HG02870 (cell line): ENCODE measurements around the gene KCNC4.

Experiments
- ATAC-seq: cut with Tn5 transposase; IDR thresholded peaks from one replicate; pipeline ENCODE4 v1.9.1; 2021; ENCODE audit warnings: mild to moderate bottlenecking, moderate library complexity; ENCODE audit not compliant: unreplicated experiment

KCNC4 gene

DNA sequence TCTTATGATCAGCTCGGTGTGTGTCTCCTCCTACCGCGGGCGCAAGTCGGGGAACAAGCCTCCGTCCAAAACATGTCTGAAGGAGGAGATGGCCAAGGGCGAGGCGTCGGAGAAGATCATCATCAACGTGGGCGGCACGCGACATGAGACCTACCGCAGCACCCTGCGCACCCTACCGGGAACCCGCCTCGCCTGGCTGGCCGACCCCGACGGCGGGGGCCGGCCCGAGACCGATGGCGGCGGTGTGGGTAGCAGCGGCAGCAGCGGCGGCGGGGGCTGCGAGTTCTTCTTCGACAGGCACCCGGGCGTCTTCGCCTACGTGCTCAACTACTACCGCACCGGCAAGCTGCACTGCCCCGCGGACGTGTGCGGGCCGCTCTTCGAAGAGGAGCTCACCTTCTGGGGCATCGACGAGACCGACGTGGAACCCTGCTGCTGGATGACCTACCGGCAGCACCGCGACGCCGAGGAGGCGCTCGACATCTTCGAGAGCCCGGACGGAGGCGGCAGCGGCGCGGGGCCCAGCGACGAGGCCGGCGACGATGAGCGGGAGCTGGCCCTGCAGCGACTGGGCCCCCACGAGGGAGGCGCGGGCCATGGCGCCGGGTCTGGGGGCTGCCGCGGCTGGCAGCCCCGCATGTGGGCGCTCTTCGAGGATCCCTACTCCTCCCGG is 1.5 kb downstream of the KCNC4 start:
- no peak for ATAC-seq

DNA sequence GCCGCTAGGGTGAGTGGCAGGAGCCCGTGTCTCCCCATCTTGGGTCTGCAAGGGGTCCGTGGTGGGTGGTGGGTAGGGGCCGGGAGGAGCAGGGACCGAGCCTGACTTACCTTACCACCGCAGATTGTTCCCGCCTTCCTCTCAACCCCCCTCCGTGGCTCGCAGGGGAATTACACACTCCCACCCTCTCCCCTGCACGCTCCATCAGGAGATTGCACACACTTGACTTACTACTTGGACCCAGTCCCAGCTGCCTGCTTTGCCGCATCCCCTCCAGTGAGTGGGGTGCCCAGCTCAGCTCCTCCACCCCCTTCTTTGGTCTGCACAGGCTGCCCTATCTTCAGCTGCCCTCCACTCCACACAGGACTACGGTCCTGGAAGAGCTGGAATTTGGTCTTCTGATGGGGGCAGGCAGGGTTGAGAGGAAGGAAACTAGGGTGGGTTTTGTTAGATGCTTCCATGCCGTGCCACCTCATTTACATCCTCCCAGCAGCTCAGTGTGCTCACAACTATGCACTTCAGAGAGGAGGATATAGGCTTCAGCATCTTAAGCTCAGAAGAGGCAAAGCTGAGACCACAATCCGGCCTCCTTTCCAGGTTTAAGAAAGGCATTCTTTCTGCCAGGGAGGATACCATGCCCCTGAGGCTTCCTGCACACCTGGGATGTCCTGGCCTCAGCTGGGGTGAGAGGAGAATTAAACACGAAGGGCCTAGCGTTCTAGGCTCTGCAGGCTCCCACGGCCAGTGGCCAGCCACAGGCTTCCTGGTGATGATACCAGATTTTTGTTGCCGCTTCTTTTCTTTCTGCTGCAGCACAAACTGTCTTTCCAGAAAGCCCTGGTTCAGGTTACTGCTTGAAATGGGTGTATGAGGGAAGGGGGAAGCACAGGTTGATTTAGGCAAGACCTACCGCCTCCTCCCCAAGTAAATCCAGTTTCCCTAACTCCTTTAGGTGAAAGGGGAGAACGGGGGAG is 2.3 kb downstream of the KCNC4 start:
- no peak for ATAC-seq

- ATAC-seq: no peak
Measured at GRCh38 chr1:110213143-110213540, 3.0 kb downstream of the KCNC4 start.

DNA sequence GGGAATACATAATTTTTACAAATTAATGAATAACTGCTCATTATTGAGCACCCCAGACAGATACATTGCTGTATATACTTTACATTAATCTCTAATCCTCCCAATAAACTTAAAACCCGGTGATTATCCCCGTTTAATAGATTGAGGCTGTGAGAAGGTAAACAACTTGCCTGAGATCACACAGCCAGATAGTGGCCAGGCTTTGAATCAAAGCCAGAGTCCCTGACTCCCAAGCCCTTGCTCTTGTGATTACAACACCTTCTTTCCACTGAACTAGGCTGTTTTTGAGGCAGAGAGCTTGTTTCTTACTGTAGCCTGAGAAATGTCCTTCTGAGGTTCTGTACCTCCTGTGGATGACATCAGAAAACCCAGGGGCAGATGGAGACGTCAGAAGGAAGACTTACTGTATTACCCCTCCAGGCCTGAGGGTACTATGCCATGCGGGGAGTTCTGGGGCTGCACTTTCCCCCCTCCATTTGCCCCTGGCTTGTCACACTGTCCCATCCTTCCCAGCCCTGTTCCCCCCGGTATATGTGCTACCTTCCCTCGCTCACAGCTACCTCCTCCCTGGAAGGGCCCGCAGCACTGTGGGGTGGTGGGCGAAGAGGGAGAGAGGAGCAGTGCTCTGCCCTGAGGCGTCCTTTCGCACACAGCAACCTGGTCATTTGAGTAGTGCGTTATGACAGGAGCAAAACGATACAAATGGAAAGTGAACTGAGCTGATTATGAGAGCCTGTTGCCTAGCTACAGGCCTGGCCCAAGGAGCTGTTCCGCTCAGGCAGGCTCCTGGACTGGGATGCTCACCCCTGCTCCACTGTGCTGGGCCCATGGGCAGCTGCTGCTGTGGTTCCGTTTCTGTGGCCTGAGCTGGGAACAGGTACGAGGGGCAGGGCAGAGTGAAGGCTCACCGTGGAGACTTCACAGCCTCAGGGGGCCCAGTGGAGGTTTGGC is 4.6 kb downstream of the KCNC4 start:
- ATAC-seq: no peak

GRCh38 chr1:110215621-110216515 is 5.8 kb downstream of the KCNC4 start:
- ATAC-seq: no peak

DNA sequence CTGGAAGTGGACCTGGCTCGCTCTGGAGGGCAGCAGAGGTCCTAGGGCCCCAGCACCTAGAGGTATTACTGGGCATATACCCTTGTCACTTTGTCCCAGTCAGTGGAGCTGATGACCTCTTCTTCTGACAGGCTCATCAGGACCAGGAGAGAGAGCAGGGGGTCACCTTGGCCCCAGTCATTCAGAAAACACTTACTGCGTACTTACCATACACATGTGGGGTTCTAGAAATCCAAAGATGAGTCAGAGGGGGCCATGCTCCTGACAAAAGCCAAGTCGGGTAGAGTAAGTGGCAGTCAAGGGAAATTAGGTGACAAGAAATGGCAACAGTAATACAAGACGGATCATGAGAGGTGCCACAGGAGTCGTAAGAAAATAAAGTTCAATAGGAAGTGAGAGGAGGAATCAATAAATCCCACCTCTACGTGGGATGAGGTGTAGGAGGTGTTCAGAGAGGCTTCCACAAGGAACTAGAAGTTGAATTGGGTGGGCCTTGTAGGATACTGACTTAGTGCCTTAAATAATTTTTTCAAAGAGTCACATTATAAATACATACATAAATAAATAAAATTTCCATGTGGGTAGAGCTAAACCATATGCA is 6.8 kb downstream of the KCNC4 start:
- ATAC-seq: peak; percentile 72

DNA sequence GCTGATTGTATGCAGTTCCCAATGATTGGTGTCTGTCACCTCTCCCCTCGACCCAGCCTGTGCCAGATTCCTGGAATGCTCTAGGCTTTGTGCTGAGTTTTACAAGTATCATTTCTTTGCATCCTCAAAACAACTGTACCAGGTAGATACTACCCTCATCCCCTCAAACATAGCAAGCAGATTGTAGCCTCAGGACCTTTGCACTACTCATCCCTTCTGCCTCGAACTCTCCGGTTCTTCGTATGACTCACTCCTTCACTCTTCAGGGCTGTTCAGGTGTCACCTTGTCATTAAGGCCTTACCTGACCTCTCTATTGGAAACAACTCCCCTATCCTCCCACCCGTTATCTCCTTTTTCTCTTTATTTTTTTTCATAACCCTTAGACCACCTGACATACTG is 8.0 kb downstream of the KCNC4 start:
- no peak for ATAC-seq

GRCh38 chr1:110218739-110219138 is 8.6 kb downstream of the KCNC4 start:
- no peak for ATAC-seq

GRCh38 chr1:110220324-110220723 is 10.2 kb downstream of the KCNC4 start:
- ATAC-seq: no peak

GRCh38 chr1:110221119-110221518 is 11.0 kb downstream of the KCNC4 start:
- ATAC-seq: no peak

DNA sequence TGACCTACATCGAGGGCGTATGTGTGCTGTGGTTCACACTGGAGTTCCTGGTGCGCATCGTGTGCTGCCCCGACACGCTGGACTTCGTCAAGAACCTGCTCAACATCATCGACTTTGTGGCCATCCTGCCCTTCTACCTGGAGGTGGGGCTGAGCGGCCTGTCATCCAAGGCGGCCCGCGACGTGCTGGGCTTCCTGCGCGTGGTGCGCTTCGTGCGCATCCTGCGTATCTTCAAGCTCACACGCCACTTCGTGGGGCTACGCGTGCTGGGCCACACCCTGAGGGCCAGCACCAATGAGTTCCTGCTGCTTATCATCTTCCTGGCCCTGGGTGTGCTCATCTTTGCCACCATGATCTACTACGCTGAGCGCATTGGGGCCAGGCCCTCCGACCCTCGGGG is 13.0 kb downstream of the KCNC4 start:
- ATAC-seq: no peak

DNA sequence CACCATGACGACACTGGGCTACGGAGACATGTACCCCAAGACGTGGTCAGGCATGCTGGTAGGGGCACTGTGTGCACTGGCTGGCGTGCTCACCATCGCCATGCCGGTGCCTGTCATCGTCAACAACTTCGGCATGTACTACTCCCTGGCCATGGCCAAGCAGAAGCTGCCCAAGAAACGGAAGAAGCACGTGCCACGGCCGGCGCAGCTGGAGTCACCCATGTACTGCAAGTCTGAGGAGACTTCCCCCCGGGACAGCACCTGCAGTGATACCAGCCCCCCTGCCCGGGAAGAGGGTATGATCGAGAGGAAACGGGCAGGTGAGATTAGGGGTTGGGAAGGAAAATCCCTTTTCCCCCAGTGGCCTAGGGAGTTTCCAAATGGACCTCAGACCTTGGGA is 13.5 kb downstream of the KCNC4 start:
- no peak for ATAC-seq

DNA sequence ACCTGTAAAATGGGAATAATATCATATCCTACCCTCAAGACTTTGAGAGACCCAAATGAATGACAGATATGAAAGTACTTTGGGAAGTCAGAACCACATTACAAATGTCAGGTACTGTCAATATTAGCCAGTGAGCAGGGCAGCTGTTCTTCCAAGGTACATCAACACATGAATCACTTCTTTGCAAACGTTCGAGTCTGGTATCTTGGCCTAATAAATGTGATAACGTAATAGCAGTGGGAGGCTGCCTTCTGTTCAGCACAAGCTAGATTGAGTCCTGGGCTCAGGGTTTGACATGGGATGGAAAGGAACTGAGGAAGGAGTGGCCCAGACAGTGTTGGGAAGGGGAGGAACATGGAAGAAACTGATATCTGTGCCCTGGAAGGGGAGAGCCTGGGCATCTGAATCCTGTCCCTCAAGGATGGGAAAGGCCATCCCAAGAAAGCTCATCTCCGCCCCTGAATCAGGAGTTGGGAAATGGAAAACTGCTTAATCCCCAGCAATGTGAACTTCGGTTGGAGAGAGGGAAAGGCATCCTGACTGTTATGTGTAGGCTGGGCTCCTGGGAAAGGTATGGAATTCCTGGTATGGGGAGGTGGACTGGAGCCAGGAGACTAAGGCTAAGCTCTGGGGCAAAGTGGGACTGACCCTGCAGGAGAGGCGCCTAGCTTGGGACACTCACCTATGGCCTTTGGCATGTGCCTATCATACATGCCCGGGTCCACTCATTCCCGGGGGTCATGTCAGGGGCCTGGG is 14.3 kb downstream of the KCNC4 start:
- ATAC-seq: no peak

- ATAC-seq: no peak
Measured at GRCh38 chr1:110225212-110225611, 15.1 kb downstream of the KCNC4 start.

- ATAC-seq: no peak
Measured at GRCh38 chr1:110225756-110226404, 15.8 kb downstream of the KCNC4 start.

GRCh38 chr1:110227774-110228173 is 17.7 kb downstream of the KCNC4 start:
- no peak for ATAC-seq

- no peak for ATAC-seq
Measured at GRCh38 chr1:110228381-110228780, 18.3 kb downstream of the KCNC4 start.

- no peak for ATAC-seq
Measured at GRCh38 chr1:110228869-110229268, 18.8 kb downstream of the KCNC4 start.
